Activated CD4-positive, CD25-positive, alpha-beta regulatory T cell treated with anti-CD3 and anti-CD28 coated beads, Interleukin-2, amount 50 U/mL, for 16 hours (primary cell): Measurements from ENCODE around the gene GJA10.

Experiments used
- DNase-seq: peaks from one replicate; pipeline ENCODE4 v3.0.0-alpha.2; 2020; ENCODE audit warnings: low read depth, low spot score

Gene GJA10

DNA sequence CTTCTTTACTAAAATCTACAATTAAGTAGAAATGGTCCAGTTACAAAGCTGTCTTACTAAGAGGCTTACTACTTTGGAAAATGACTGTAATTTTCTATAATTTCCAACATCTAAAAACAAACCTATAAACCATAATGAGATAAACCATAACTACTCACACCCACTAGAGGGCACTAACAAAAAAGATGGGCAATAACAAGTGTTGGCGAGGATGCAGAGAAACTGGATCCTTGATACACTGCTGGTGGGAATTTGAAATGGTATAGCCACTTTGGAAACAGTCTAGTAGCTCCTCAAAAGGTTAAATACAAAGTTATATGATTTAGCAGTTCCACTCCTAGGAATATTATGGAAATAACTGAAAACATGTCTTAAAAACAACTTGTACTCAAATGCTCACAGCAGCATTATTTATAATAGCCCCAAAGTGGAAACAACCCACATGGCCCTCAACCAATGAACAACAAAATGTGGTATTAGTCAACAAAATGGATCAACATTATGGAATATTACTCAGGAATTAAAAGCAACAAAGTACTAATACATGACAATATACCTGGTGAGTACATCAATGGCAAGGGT is 50.6 kb downstream of the GJA10 start:
- DNase-seq, result no peak
